GM19452 (cell line): Measurements from ENCODE around the gene ANKRD35.
"Not testable (repeated sequence)": the region's sequence is repeated elsewhere in the genome, so short reads cannot be mapped to it uniquely, and the experiment has no call there.

Experiments
- ATAC-seq: cut with Tn5 transposase; IDR thresholded peaks from one replicate; pipeline ENCODE4 v1.9.1; 2021; ENCODE audit not compliant: unreplicated experiment

ANKRD35 gene

GRCh38 chr1:145858238-145858900 is 27.3 kb downstream of the ANKRD35 start:
- ATAC-seq = no peak

- ATAC-seq = no peak
These were observed 28.5 kb downstream of the ANKRD35 start for GRCh38 chr1:145857170-145857569.

- ATAC-seq = no peak
These were observed 30.2 kb downstream of the ANKRD35 start for GRCh38 chr1:145855426-145855948.

GRCh38 chr1:145849356-145850160 is 36.1 kb downstream of the ANKRD35 start:
- ATAC-seq = no peak

GRCh38 chr1:145847827-145848226 is 37.8 kb downstream of the ANKRD35 start:
- no peak for ATAC-seq

- no peak for ATAC-seq
These were observed 39.5 kb downstream of the ANKRD35 start for GRCh38 chr1:145846201-145846612.

- peak; percentile 59 for ATAC-seq
These were observed 40.0 kb downstream of the ANKRD35 start, which contains the start of gene NUDT17 for GRCh38 chr1:145845514-145846161. TSS of gene NUDT17 (plus strand) at chr1:145845630. CDS start at chr1:145845641, 11 bp downstream.

- peak; percentile 76 for ATAC-seq
These were observed 40.5 kb downstream of the ANKRD35 start for GRCh38 chr1:145845144-145845513.

- ATAC-seq = no peak
These were observed 42.6 kb downstream of the ANKRD35 start for GRCh38 chr1:145843031-145843430.

- ATAC-seq = no peak
These were observed 48.0 kb downstream of the ANKRD35 start for GRCh38 chr1:145837656-145838055.

- ATAC-seq = not testable (repeated sequence)
These were observed 54.9 kb downstream of the ANKRD35 start for GRCh38 chr1:145830810-145831209.

- ATAC-seq = no peak
These were observed 57.2 kb downstream of the ANKRD35 start for GRCh38 chr1:145828367-145829026.

- ATAC-seq = no peak
These were observed 57.7 kb downstream of the ANKRD35 start for GRCh38 chr1:145827966-145828365.

- no peak for ATAC-seq
These were observed 59.6 kb downstream of the ANKRD35 start for GRCh38 chr1:145826030-145826429.

GRCh38 chr1:145824499-145824842 is 61.2 kb downstream of the ANKRD35 start:
- ATAC-seq = no peak

- ATAC-seq = peak; percentile 83
These were observed 61.8 kb downstream of the ANKRD35 start, which contains the start of the genes POLR3C and RNF115 for GRCh38 chr1:145823565-145824498. TSS of gene POLR3C (plus strand) at chr1:145824200. CDS start at chr1:145825777, 1,577 bp downstream. TSS of gene RNF115 (minus strand) at chr1:145824095. CDS start at chr1:145823873, 222 bp downstream.

GRCh38 chr1:145822779-145823331 is 62.8 kb downstream of the ANKRD35 start:
- not testable (repeated sequence) for ATAC-seq

- not testable (repeated sequence) for ATAC-seq
These were observed 67.6 kb downstream of the ANKRD35 start for GRCh38 chr1:145818095-145818494.
